ENCODE results near the gene DEXI. TPM values are rescaled to one million over a fixed set of nuclear protein-coding genes. Genes with fewer than 3 reads are reported as not detected.
A peak's percentile ranks its signal among the peaks of the same experiment; 100 is the strongest.

The DEXI gene
- total and polyA plus RNA-seq, 2 of the 13 experiments (the other 11 are each of a cell fraction or from before 2014, with no cell fraction given): 51.5 to 70.4 TPM

GRCh38 chr16:10971560-10971961 is 29.3 kb upstream of the DEXI start (continued):
- no peak for TF ChIP-seq ZBTB40 (IDR thresholded peaks at IDR 0.05)
- no peak for TF ChIP-seq ZBTB40 (CRISPR knock-in tag; IDR thresholded peaks at IDR 0.05)
- no peak for TF ChIP-seq ZNF589 (CRISPR knock-in tag; conservative IDR thresholded peaks at IDR 0.05)
- no peak for TF ChIP-seq ZNF709 (CRISPR knock-in tag; IDR thresholded peaks at IDR 0.05)
- no peak for TF ChIP-seq DPF2 (CRISPR knock-in tag; IDR thresholded peaks at IDR 0.05; ENCODE audit: borderline replicate concordance, low read depth)
- TF ChIP-seq KDM1A (CRISPR knock-in tag; IDR thresholded peaks at IDR 0.05): no peak
- TF ChIP-seq SMAD3 (CRISPR knock-in tag; IDR thresholded peaks at IDR 0.05): 0 out of 2 replicates have a peak, but pooled peaks have one; percentile 42
- no peak; the same call in 1 of the 2 replicates for TF ChIP-seq MXD4 (CRISPR knock-in tag; IDR thresholded peaks at IDR 0.05)
- TF ChIP-seq ZNF512B (CRISPR knock-in tag; IDR thresholded peaks at IDR 0.05; ENCODE audit: borderline replicate concordance): no peak
- no peak for TF ChIP-seq SP4 (CRISPR knock-in tag; IDR thresholded peaks at IDR 0.05)
- no peak for TF ChIP-seq ZNF430 (CRISPR knock-in tag; IDR thresholded peaks at IDR 0.05)
- no peak for TF ChIP-seq TOE1 (CRISPR knock-in tag; IDR thresholded peaks at IDR 0.05)
- 0 out of 2 replicates have a peak, but pooled peaks have one; percentile 31 for TF ChIP-seq GFI1 (CRISPR knock-in tag; IDR thresholded peaks at IDR 0.05; ENCODE audit: borderline replicate concordance)
- no peak for TF ChIP-seq ZBTB10 (CRISPR knock-in tag; IDR thresholded peaks at IDR 0.05; ENCODE audit: borderline replicate concordance)
- no peak for TF ChIP-seq CEBPB (IDR thresholded peaks at IDR 0.05; ENCODE audit: borderline replicate concordance, low read depth, low read length)
